HEK293 (cell line): ENCODE measurements around the gene SNRNP27.

Source experiments
- CTCF ChIA-PET: fragments of 350-600 bp; formaldehyde crosslinking; extraction: SDS; loops from one replicate; lab custom pipeline; 2021; ENCODE audit warnings: antibody characterized with exemption; lab: Yijun Ruan, JAX
- POLR2A ChIA-PET: fragments of 300-600 bp; formaldehyde crosslinking; extraction: SDS; loops from one replicate; lab custom pipeline; 2020; ENCODE audit warnings: antibody characterized with exemption, inconsistent platforms; lab: Yijun Ruan, JAX
- H3K27ac ChIP-seq: fragments of 200-500 bp; sonication (Bioruptor generic); 2 replicates; pipeline ENCODE4 v1.5.1; 2014; ENCODE audit warnings: low read depth, low read length, control low read depth, inconsistent platforms; ENCODE audit errors: extremely low read depth
- H3K36me3 ChIP-seq, 2 experiments: fragments of 200-500 bp in 1 of 2; sonication (Bioruptor generic) in 1 of 2; 1 replicate in 1 of 2; 2 replicates in 1 of 2; pipeline ENCODE4 v1.5.1; 2014 to 2017; ENCODE audit warnings: inconsistent platforms in 2 of 2, low read length in 2 of 2; ENCODE audit not compliant: control insufficient read depth in 2 of 2, insufficient read depth in 1 of 2
- H3K4me1 ChIP-seq: fragments of 200-500 bp; sonication (Bioruptor generic); 2 replicates; pipeline ENCODE4 v1.5.1; 2014; ENCODE audit warnings: mild to moderate bottlenecking, low read length, inconsistent platforms; ENCODE audit not compliant: control insufficient read depth, insufficient read depth
- H3K4me3 ChIP-seq: 2 replicates; pipeline ENCODE4 v1.5.1; 2011; ENCODE audit warnings: low read depth, mild to moderate bottlenecking, control low read depth, low read length, moderate library complexity
- H3K9me3 ChIP-seq: fragments of 200-500 bp; sonication (Bioruptor generic); 2 replicates; pipeline ENCODE4 v1.5.1; 2014; ENCODE audit warnings: low read depth, low read length, inconsistent platforms; ENCODE audit not compliant: control insufficient read depth, insufficient read depth
- BCL11B ChIP-seq: fragments of 450-650 bp; formaldehyde crosslinking; IDR thresholded peaks from 2 replicates; pipeline ENCODE4 v1.5.1; 2016; ENCODE audit warnings: low read depth, missing biosample characterization, missing genetic modification characterization
- CTCF ChIP-seq: fragments of 450-650 bp; formaldehyde crosslinking; IDR thresholded peaks from 2 replicates; pipeline ENCODE4 v1.5.1; 2016; ENCODE audit warnings: missing biosample characterization, missing genetic modification characterization
- GFI1B ChIP-seq: fragments of 450-650 bp; formaldehyde crosslinking; IDR thresholded peaks from 2 replicates; pipeline ENCODE4 v1.5.1; 2016; ENCODE audit warnings: missing biosample characterization, missing genetic modification characterization
- GLIS1 ChIP-seq: fragments of 450-650 bp; formaldehyde crosslinking; IDR thresholded peaks from 2 replicates; pipeline ENCODE4 v1.5.1; 2016; ENCODE audit warnings: missing biosample characterization, missing genetic modification characterization
- MEIS1 ChIP-seq: sonication (generic); formaldehyde crosslinking; IDR thresholded peaks from 2 replicates; pipeline ENCODE4 v1.8.1; 2022; ENCODE audit warnings: missing genetic modification reagents, mild to moderate bottlenecking, borderline replicate concordance
- PBX3 ChIP-seq: sonication (generic); formaldehyde crosslinking; IDR thresholded peaks from 2 replicates; pipeline ENCODE4 v1.8.1; 2022; ENCODE audit warnings: mild to moderate bottlenecking, moderate library complexity, missing genetic modification reagents
- SP7 ChIP-seq: fragments of 450-650 bp; formaldehyde crosslinking; IDR thresholded peaks from 2 replicates; pipeline ENCODE4 v1.5.1; 2016; ENCODE audit warnings: missing biosample characterization, missing genetic modification characterization
- ZFP69B ChIP-seq: fragments of 450-650 bp; formaldehyde crosslinking; IDR thresholded peaks from 2 replicates; pipeline ENCODE4 v1.5.1; 2016; ENCODE audit warnings: missing biosample characterization, missing genetic modification characterization
- ZNF138 ChIP-seq: fragments of 450-650 bp; formaldehyde crosslinking; IDR thresholded peaks from 2 replicates; pipeline ENCODE4 v1.5.1; 2016; ENCODE audit warnings: missing biosample characterization, missing genetic modification characterization, borderline replicate concordance
- ZNF335 ChIP-seq: fragments of 450-650 bp; formaldehyde crosslinking; conservative IDR thresholded peaks from 2 replicates; pipeline ENCODE4 v1.5.1; 2016; ENCODE audit warnings: missing biosample characterization, missing genetic modification characterization
- ZNF777 ChIP-seq: fragments of 450-650 bp; formaldehyde crosslinking; IDR thresholded peaks from 2 replicates; pipeline ENCODE4 v1.5.1; 2017; ENCODE audit warnings: missing biosample characterization, missing genetic modification characterization, borderline replicate concordance
- ZNF830 ChIP-seq: fragments of 450-650 bp; IDR thresholded peaks from 2 replicates; pipeline ENCODE4 v1.5.0; 2018; ENCODE audit warnings: missing biosample characterization, missing genetic modification characterization, low read depth, mild to moderate bottlenecking, moderate library complexity
- ZNF837 ChIP-seq: fragments of 450-650 bp; formaldehyde crosslinking; IDR thresholded peaks from 2 replicates; pipeline ENCODE4 v1.5.1; 2016; ENCODE audit warnings: missing biosample characterization, missing genetic modification characterization
- ZSCAN5A ChIP-seq: fragments of 450-650 bp; formaldehyde crosslinking; IDR thresholded peaks from 2 replicates; pipeline ENCODE4 v1.5.1; 2016; ENCODE audit warnings: missing biosample characterization, missing genetic modification characterization
- ZXDB ChIP-seq: fragments of 450-650 bp; formaldehyde crosslinking; IDR thresholded peaks from 2 replicates; pipeline ENCODE4 v1.5.1; 2016; ENCODE audit warnings: missing biosample characterization, missing genetic modification characterization
- TF ChIP-seq, protein P1 (sequence below): fragments of 450-650 bp; formaldehyde crosslinking; IDR thresholded peaks from 2 replicates; pipeline ENCODE4 v1.5.1; 2016; ENCODE audit warnings: missing biosample characterization, missing genetic modification characterization

The SNRNP27 gene

DNA sequence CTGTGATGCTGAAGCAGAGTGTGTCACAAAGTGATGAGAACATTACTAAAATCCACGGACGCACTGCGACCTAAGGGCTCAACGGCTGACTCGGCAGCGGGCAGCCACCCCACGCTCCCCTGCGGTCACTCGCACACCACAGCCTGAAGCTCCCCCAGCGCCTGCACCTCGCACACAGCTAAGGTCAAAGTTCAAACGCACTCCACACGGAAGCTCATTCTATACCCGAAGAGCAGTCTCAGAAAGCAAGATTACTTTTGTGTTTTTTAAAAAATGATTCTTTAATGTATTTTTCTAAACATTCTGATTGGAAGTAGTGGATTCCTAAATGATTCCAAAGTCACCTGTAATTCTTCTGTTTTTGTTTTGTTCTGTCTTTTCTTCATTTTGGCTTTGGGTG is 46.0 kb downstream of the SNRNP27 start:
- Histone ChIP-seq H3K4me1 (no peaks in the 10 kb centered on the region), H3K36me3 (peaks cover 8 to 58% of the 10 kb centered on the region in 2 experiments; a peak in 2 of 3 replicates), H3K9me3 (no peaks in the 10 kb centered on the region), H3K4me3 (no peak overlapping the region), H3K27ac (no peak overlapping the region)
- ChIA-PET CTCF (no interaction called here), POLR2A (interaction anchor here (0.6 kb wide), 1 partner anchor 123 kb away, joined by 3 read pairs; no protein-coding TSS in a partner anchor)
- no peak for TF ChIP-seq SP7 (tag by site-specific recombination)
- TF ChIP-seq ZNF777 (tag by site-specific recombination) = no peak
- TF ChIP-seq GLIS1 = no peak
- TF ChIP-seq ZNF837 (tag by site-specific recombination) = no peak
- TF ChIP-seq ZNF335 (tag by site-specific recombination) = no peak
- no peak for TF ChIP-seq ZFP69B (tag by site-specific recombination)
- no peak for TF ChIP-seq ZNF138 (tag by site-specific recombination)
- no peak for TF ChIP-seq BCL11B (tag by site-specific recombination)
- TF ChIP-seq, protein P1, sequence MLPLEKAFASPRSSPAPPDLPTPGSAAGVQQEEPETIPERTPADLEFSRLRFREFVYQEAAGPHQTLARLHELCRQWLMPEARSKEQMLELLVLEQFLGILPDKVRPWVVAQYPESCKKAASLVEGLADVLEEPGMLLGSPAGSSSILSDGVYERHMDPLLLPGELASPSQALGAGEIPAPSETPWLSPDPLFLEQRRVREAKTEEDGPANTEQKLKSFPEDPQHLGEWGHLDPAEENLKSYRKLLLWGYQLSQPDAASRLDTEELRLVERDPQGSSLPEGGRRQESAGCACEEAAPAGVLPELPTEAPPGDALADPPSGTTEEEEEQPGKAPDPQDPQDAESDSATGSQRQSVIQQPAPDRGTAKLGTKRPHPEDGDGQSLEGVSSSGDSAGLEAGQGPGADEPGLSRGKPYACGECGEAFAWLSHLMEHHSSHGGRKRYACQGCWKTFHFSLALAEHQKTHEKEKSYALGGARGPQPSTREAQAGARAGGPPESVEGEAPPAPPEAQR (tag by site-specific recombination) = no peak
- no peak for TF ChIP-seq GFI1B
- no peak for TF ChIP-seq ZNF830 (tag by site-specific recombination)
- TF ChIP-seq CTCF (tag by site-specific recombination) = no peak
- no peak for TF ChIP-seq PBX3 (CRISPR knock-in tag)
- no peak for TF ChIP-seq ZSCAN5A (tag by site-specific recombination)
- TF ChIP-seq MEIS1 (CRISPR knock-in tag) = no peak

- H3K27ac ChIP-seq = no peak overlapping the region
These were observed 46.9 kb downstream of the SNRNP27 start for GRCh38 chr2:69940691-69941090.

More at GRCh38 chr2:69940691-69941090, 46.9 kb downstream of the SNRNP27 start:
- Histone ChIP-seq H3K36me3 (peaks cover 8 to 52% of the 10 kb centered on the region in 2 experiments; a peak in 2 of 3 replicates), H3K4me3 (no peak overlapping the region), H3K9me3 (no peaks in the 10 kb centered on the region), H3K4me1 (no peaks in the 10 kb centered on the region)
- TF ChIP-seq ZXDB (tag by site-specific recombination) = no peak
- POLR2A ChIA-PET = no interaction called here
- CTCF ChIA-PET = no interaction called here
